PC-3 (cell line): ENCODE data around the gene UGT1A8.

Experiments
- CTCF ChIP-seq: fragments of 300-600 bp; sonication (generic); conservative IDR thresholded peaks from 2 replicates; pipeline ENCODE4 v1.5.1; 2017; ENCODE audit warnings: antibody characterized with exemption, low read depth, mild to moderate bottlenecking, low read length
- EZH2phosphoT487 ChIP-seq: fragments of 300-600 bp; sonication (generic); IDR thresholded peaks from 2 replicates; pipeline ENCODE4 v1.6.1; 2018; ENCODE audit warnings: mild to moderate bottlenecking, antibody characterized with exemption, low read length, borderline replicate concordance

- TF ChIP-seq EZH2phosphoT487, result no peak
- TF ChIP-seq CTCF, result no peak
Observed at GRCh38 chr2:233817361-233817911, 200.0 kb downstream of the UGT1A8 start.
